Liver (tissue), 9 donors: ENCODE data around the gene FREM2. TPM values are rescaled to one million over a fixed set of nuclear protein-coding genes. Genes with fewer than 3 reads are reported as not detected.

Source experiments
- DNase-seq: peaks from one replicate; pipeline ENCODE4 v3.0.0-alpha.2; 2017; ENCODE audit warnings: low spot score
- H3K27ac ChIP-seq, 2 donors: one replicate each; pipeline ENCODE4 v1.7.0; 2013; ENCODE audit warnings: inconsistent platforms in 2 of 2, low read length in 2 of 2, control low read depth in 1 of 2, low read depth in 1 of 2, mild to moderate bottlenecking in 1 of 2
- H3K27me3 ChIP-seq, 4 donors: one replicate each; pipeline versions ENCODE4 v1.6.1 to v1.7.0; 2013; ENCODE audit warnings: low read length in 3 of 4, inconsistent platforms in 1 of 4, mild to moderate bottlenecking in 1 of 4, moderate library complexity in 1 of 4; ENCODE audit not compliant: control insufficient read depth in 4 of 4, insufficient read depth in 4 of 4
- H3K36me3 ChIP-seq, 4 donors: one replicate each; pipeline versions ENCODE4 v1.6.1 to v1.7.0; 2013; ENCODE audit warnings: low read length in 3 of 4, mild to moderate bottlenecking in 3 of 4, low read depth in 1 of 4, moderate library complexity in 1 of 4; ENCODE audit not compliant: control insufficient read depth in 4 of 4, insufficient read depth in 3 of 4
- H3K4me1 ChIP-seq, 4 donors: one replicate each; pipeline versions ENCODE4 v1.6.1 to v1.7.0; 2013; ENCODE audit warnings: low read length in 3 of 4, mild to moderate bottlenecking in 3 of 4, moderate library complexity in 1 of 4; ENCODE audit not compliant: control insufficient read depth in 4 of 4, insufficient read depth in 4 of 4
- H3K4me3 ChIP-seq, 3 donors: one replicate each; pipeline versions ENCODE4 v1.6.1 to v1.7.0; 2013; ENCODE audit warnings: low read length in 3 of 3, control low read depth in 1 of 3, low read depth in 1 of 3, mild to moderate bottlenecking in 1 of 3
- H3K9ac ChIP-seq, 2 donors: one replicate each; pipeline ENCODE4 v1.7.0; 2013; ENCODE audit warnings: low read length in 2 of 2, mild to moderate bottlenecking in 2 of 2, moderate library complexity in 2 of 2, control low read depth in 1 of 2, low read depth in 1 of 2
- H3K9me3 ChIP-seq, 4 donors: one replicate each; pipeline versions ENCODE4 v1.6.1 to v1.7.0; 2013; ENCODE audit warnings: low read length in 3 of 4; ENCODE audit not compliant: control insufficient read depth in 4 of 4
- EGR1 ChIP-seq, 2 donors: IDR thresholded peaks; 2 replicates each; pipeline ENCODE4 v1.6.1; 2016 to 2018; ENCODE audit warnings: antibody characterized with exemption in 2 of 2, low read depth in 2 of 2
- FOXA2 ChIP-seq: IDR thresholded peaks from 2 replicates; pipeline ENCODE4 v1.6.1; 2016; ENCODE audit warnings: antibody characterized with exemption
- GABPA ChIP-seq, 2 donors: IDR thresholded peaks in 1 of 2; conservative IDR thresholded peaks in 1 of 2; 2 replicates each; pipeline ENCODE4 v1.6.1; 2016; ENCODE audit warnings: antibody characterized with exemption in 2 of 2, mild to moderate bottlenecking in 1 of 2, moderate library complexity in 1 of 2
- HNF4A ChIP-seq, 2 donors: conservative IDR thresholded peaks; 2 replicates each; pipeline ENCODE4 v1.6.1; 2016; ENCODE audit warnings: antibody characterized with exemption in 2 of 2, mild to moderate bottlenecking in 2 of 2
- HNF4G ChIP-seq: IDR thresholded peaks from 2 replicates; pipeline ENCODE4 v1.6.1; 2016; ENCODE audit warnings: antibody characterized with exemption
- NR2F2 ChIP-seq: IDR thresholded peaks from 2 replicates; pipeline ENCODE4 v1.6.1; 2016; ENCODE audit warnings: antibody characterized with exemption
- RAD21 ChIP-seq, 2 donors: IDR thresholded peaks; 2 replicates each; pipeline ENCODE4 v1.6.1; 2016; ENCODE audit warnings: antibody characterized with exemption in 2 of 2, mild to moderate bottlenecking in 2 of 2
- RXRA ChIP-seq, 2 donors: IDR thresholded peaks; 2 replicates each; pipeline ENCODE4 v1.6.1; 2017 to 2018; ENCODE audit warnings: antibody characterized with exemption in 2 of 2, mild to moderate bottlenecking in 1 of 2
- YY1 ChIP-seq: IDR thresholded peaks from 2 replicates; pipeline ENCODE4 v1.6.1; 2016; ENCODE audit warnings: antibody characterized with exemption, mild to moderate bottlenecking
- WGBS: extraction: QIAGEN DNeasy Blood & Tissue Kit; methylation state at CpG from one replicate; pipeline ENCODE4 v1.1.7; 2013; 5-methylcytosine and 5-hydroxymethylcytosine counted together
- polyA plus RNA-seq, 2 donors: library from polyadenylated mRNA; stranded (reverse) in 1 of 2; unstranded in 1 of 2; fragments of 200-250 nt in 1 of 2; fragments of >200 nt in 1 of 2; fragmentation: Nextera tagmentation in 1 of 2; extraction: Ambion mirVana in 1 of 2; gene quantifications; one replicate each; pipeline versions ENCODE4 v1.2.1 to v1.2.3, GENCODE V29; 2013 to 2015
- total RNA-seq, 2 donors: library from RNA; depleted of rRNA; stranded (reverse); fragments of >200 nt; gene quantifications; one replicate each; pipeline ENCODE4 v1.2.3, GENCODE V29; 2014
- TF ChIP-seq, protein P1 (sequence below): IDR thresholded peaks from 2 replicates; pipeline ENCODE4 v1.6.1; 2016; ENCODE audit warnings: antibody characterized with exemption
- TF ChIP-seq, protein P2 (sequence below): IDR thresholded peaks from 2 replicates; pipeline ENCODE4 v1.6.1; 2016; ENCODE audit warnings: antibody characterized with exemption, mild to moderate bottlenecking
- TF ChIP-seq, protein P3 (sequence below): IDR thresholded peaks from 2 replicates; pipeline ENCODE4 v1.6.1; 2016; ENCODE audit warnings: antibody characterized with exemption
- TF ChIP-seq, protein P4 (sequence below): fragments of 150-350 bp; IDR thresholded peaks from 2 replicates; pipeline ENCODE4 v1.5.1; 2017; ENCODE audit warnings: improper control_type of control experiment, low read depth, low read length; ENCODE audit not compliant: missing input control
- donor health status: healthy.
- donor health status: healthy.
- donor health status: healthy.
- donor health status: healthy.
- donor health status: healthy.

The FREM2 gene
- total and polyA plus RNA-seq, 4 donors, result 0.17 to 1.7 (median 0.37) TPM

DNA sequence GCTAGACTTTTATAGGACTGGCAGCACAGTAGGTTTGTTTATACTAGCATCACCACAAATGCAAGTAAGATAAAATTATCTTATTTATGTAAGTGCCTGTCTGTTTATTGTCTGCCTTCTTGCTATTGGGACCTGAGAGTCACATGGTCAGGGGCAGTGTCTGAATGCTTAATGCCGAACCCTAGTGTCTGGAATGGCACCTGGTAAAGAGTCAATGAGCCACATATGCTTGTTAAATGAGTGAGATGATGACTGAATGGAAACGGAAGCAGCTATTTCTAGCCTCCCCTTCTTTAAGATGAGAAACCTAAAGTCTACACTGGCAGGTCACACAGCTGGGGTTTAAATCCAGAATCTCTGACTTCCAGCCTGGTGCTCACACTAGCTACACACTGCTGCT lies 211.6 kb downstream of the FREM2 start:
- Histone ChIP-seq H3K9ac (no peak overlapping the region), H3K36me3 (no peaks in the 10 kb centered on the region), H3K27ac (no peak overlapping the region), H3K9me3 (no peaks in the 10 kb centered on the region), H3K4me1 (no peaks in the 10 kb centered on the region), H3K27me3 (no peaks in the 10 kb centered on the region), H3K4me3 (no peak overlapping the region)
- DNase-seq, result no peak
- WGBS, result 68% methylated on average over 2 of the region's 2 CpGs
- no peak for TF ChIP-seq RXRA (IDR thresholded peaks at IDR 0.05)
- no peak for TF ChIP-seq RAD21 (IDR thresholded peaks at IDR 0.05)
- TF ChIP-seq, protein P1, sequence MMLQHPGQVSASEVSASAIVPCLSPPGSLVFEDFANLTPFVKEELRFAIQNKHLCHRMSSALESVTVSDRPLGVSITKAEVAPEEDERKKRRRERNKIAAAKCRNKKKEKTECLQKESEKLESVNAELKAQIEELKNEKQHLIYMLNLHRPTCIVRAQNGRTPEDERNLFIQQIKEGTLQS, result no peak
- no peak for TF ChIP-seq YY1
- no peak for TF ChIP-seq NR2F2
- no peak for TF ChIP-seq HNF4A (conservative IDR thresholded peaks at IDR 0.05)
- no peak for TF ChIP-seq FOXA2
- TF ChIP-seq HNF4G, result no peak
- TF ChIP-seq, protein P2, sequence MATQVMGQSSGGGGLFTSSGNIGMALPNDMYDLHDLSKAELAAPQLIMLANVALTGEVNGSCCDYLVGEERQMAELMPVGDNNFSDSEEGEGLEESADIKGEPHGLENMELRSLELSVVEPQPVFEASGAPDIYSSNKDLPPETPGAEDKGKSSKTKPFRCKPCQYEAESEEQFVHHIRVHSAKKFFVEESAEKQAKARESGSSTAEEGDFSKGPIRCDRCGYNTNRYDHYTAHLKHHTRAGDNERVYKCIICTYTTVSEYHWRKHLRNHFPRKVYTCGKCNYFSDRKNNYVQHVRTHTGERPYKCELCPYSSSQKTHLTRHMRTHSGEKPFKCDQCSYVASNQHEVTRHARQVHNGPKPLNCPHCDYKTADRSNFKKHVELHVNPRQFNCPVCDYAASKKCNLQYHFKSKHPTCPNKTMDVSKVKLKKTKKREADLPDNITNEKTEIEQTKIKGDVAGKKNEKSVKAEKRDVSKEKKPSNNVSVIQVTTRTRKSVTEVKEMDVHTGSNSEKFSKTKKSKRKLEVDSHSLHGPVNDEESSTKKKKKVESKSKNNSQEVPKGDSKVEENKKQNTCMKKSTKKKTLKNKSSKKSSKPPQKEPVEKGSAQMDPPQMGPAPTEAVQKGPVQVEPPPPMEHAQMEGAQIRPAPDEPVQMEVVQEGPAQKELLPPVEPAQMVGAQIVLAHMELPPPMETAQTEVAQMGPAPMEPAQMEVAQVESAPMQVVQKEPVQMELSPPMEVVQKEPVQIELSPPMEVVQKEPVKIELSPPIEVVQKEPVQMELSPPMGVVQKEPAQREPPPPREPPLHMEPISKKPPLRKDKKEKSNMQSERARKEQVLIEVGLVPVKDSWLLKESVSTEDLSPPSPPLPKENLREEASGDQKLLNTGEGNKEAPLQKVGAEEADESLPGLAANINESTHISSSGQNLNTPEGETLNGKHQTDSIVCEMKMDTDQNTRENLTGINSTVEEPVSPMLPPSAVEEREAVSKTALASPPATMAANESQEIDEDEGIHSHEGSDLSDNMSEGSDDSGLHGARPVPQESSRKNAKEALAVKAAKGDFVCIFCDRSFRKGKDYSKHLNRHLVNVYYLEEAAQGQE, result no peak
- TF ChIP-seq, protein P3, sequence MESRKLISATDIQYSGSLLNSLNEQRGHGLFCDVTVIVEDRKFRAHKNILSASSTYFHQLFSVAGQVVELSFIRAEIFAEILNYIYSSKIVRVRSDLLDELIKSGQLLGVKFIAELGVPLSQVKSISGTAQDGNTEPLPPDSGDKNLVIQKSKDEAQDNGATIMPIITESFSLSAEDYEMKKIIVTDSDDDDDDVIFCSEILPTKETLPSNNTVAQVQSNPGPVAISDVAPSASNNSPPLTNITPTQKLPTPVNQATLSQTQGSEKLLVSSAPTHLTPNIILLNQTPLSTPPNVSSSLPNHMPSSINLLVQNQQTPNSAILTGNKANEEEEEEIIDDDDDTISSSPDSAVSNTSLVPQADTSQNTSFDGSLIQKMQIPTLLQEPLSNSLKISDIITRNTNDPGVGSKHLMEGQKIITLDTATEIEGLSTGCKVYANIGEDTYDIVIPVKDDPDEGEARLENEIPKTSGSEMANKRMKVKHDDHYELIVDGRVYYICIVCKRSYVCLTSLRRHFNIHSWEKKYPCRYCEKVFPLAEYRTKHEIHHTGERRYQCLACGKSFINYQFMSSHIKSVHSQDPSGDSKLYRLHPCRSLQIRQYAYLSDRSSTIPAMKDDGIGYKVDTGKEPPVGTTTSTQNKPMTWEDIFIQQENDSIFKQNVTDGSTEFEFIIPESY, result no peak

DNA sequence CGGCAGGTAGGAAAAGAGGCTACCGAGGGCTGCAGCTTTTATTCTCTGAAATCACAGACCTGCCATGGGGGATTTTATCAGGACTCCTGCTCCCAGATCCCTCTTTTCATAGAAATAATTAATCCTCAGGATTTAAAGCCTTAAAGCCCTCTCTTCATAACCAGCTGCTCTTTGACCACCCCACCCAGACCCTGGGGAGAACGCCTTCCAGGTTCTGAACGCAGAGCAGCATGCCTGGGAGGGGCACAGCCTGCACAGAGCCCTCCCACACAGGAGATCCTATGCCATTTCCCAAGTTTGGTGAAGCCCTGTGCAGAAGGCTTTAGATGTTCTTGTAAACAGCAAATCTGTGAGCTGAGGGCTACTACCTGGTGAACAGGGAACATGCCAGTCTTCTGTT lies 212.7 kb downstream of the FREM2 start:
- Histone ChIP-seq H3K27me3 (no peaks in the 10 kb centered on the region), H3K27ac (no peak overlapping the region), H3K4me1 (no peaks in the 10 kb centered on the region), H3K36me3 (no peaks in the 10 kb centered on the region), H3K9me3 (no peaks in the 10 kb centered on the region), H3K4me3 (no peak overlapping the region), H3K9ac (no peak overlapping the region)
- DNase-seq, result no peak
- WGBS, result 89% methylated on average over 4 of the region's 4 CpGs
- TF ChIP-seq EGR1 (IDR thresholded peaks at IDR 0.05; ENCODE audit: low read depth in 2 of 2) (no peak), GABPA (IDR thresholded peaks at IDR 0.05 in 1 of 2, conservative IDR thresholded peaks at IDR 0.05 in 1 of 2) (no peak), FOXA2 (no peak), RAD21 (IDR thresholded peaks at IDR 0.05) (no peak), HNF4G (no peak), YY1 (no peak)
- TF ChIP-seq, protein P4, sequence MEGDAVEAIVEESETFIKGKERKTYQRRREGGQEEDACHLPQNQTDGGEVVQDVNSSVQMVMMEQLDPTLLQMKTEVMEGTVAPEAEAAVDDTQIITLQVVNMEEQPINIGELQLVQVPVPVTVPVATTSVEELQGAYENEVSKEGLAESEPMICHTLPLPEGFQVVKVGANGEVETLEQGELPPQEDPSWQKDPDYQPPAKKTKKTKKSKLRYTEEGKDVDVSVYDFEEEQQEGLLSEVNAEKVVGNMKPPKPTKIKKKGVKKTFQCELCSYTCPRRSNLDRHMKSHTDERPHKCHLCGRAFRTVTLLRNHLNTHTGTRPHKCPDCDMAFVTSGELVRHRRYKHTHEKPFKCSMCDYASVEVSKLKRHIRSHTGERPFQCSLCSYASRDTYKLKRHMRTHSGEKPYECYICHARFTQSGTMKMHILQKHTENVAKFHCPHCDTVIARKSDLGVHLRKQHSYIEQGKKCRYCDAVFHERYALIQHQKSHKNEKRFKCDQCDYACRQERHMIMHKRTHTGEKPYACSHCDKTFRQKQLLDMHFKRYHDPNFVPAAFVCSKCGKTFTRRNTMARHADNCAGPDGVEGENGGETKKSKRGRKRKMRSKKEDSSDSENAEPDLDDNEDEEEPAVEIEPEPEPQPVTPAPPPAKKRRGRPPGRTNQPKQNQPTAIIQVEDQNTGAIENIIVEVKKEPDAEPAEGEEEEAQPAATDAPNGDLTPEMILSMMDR, result no peak
